Activated naive CD4-positive, alpha-beta T cell treated with anti-CD3 and anti-CD28 coated beads, Interleukin-2, amount 10 ng/mL, durations not matched to agents 7 days and 5 days (primary cell): ENCODE results near the gene CD59.

Experiments
- CTCF ChIA-PET: fragments of 350-600 bp; sonication (Branson Sonifier 250); formaldehyde crosslinking; loops from one replicate; lab custom pipeline; 2021; ENCODE audit warnings: antibody characterized with exemption; lab: Charles Lee
- DNase-seq: peaks from one replicate; pipeline ENCODE4 v3.0.0-alpha.2; 2020
- H3K27ac Mint-ChIP-seq: one replicate; pipeline ENCODE4 v1.8.0; 2021; ENCODE audit warnings: mild to moderate bottlenecking, moderate library complexity, mixed read lengths
- H3K27me3 Mint-ChIP-seq: one replicate; pipeline ENCODE4 v1.8.0; 2021; ENCODE audit warnings: mild to moderate bottlenecking, mixed read lengths
- H3K36me3 Mint-ChIP-seq: one replicate; pipeline ENCODE4 v1.8.0; 2021; ENCODE audit warnings: mixed read lengths
- H3K4me1 Mint-ChIP-seq: one replicate; pipeline ENCODE4 v1.8.0; 2021; ENCODE audit warnings: mixed read lengths
- H3K4me3 Mint-ChIP-seq: one replicate; pipeline ENCODE4 v1.8.0; 2021; ENCODE audit warnings: mild to moderate bottlenecking, moderate library complexity, mixed read lengths
- H3K9me3 Mint-ChIP-seq: one replicate; pipeline ENCODE4 v1.8.0; 2021; ENCODE audit warnings: mixed read lengths

Gene CD59

GRCh38 chr11:33769542-33769941 is 33.3 kb upstream of the CD59 start:
- CTCF ChIA-PET = no interaction called here
- peaks cover 16% of the 10 kb centered on the region for H3K4me1 Mint-ChIP-seq

GRCh38 chr11:33767624-33768023 is 31.4 kb upstream of the CD59 start:
- DNase-seq = no peak
- no peaks in the 10 kb centered on the region for H3K27me3 Mint-ChIP-seq
- peaks cover 47% of the 10 kb centered on the region for H3K36me3 Mint-ChIP-seq
- H3K4me3 Mint-ChIP-seq = no peak overlapping the region
- CTCF ChIA-PET = no interaction called here
- H3K9me3 Mint-ChIP-seq = no peaks in the 10 kb centered on the region
- H3K27ac Mint-ChIP-seq = no peak overlapping the region
- peaks cover 9% of the 10 kb centered on the region for H3K4me1 Mint-ChIP-seq

More at GRCh38 chr11:33769542-33769941, 33.3 kb upstream of the CD59 start:
- peaks cover 33% of the 10 kb centered on the region for H3K36me3 Mint-ChIP-seq
- no peak overlapping the region for H3K27ac Mint-ChIP-seq
- H3K4me3 Mint-ChIP-seq = no peak overlapping the region
- peaks cover 2% of the 10 kb centered on the region for H3K27me3 Mint-ChIP-seq
- H3K9me3 Mint-ChIP-seq = no peaks in the 10 kb centered on the region
- no peak for DNase-seq

GRCh38 chr11:33766085-33766484 is 29.9 kb upstream of the CD59 start:
- H3K27ac Mint-ChIP-seq = no peak overlapping the region
- peaks cover 51% of the 10 kb centered on the region for H3K36me3 Mint-ChIP-seq
- no peaks in the 10 kb centered on the region for H3K9me3 Mint-ChIP-seq
- no peak for DNase-seq
- CTCF ChIA-PET = no interaction called here
- no peaks in the 10 kb centered on the region for H3K4me1 Mint-ChIP-seq
- H3K27me3 Mint-ChIP-seq = no peaks in the 10 kb centered on the region
- H3K4me3 Mint-ChIP-seq = no peak overlapping the region

- DNase-seq = no peak
- Mint-ChIP-seq H3K36me3 (peaks cover 55% of the 10 kb centered on the region), H3K27me3 (no peaks in the 10 kb centered on the region), H3K4me3 (no peak overlapping the region), H3K4me1 (no peaks in the 10 kb centered on the region), H3K9me3 (no peaks in the 10 kb centered on the region), H3K27ac (no peak overlapping the region)
- CTCF ChIA-PET = interaction anchor here (0.7 kb wide), 1 partner anchor 19 kb away, joined by 5 read pairs; no protein-coding TSS in a partner anchor
These were observed 25.2 kb upstream of the CD59 start for GRCh38 chr11:33761471-33761870.

- no peak for DNase-seq
- H3K9me3 Mint-ChIP-seq = no peaks in the 10 kb centered on the region
- H3K27me3 Mint-ChIP-seq = no peaks in the 10 kb centered on the region
- H3K4me3 Mint-ChIP-seq = no peak overlapping the region
- no peak overlapping the region for H3K27ac Mint-ChIP-seq
- CTCF ChIA-PET = no interaction called here
- H3K4me1 Mint-ChIP-seq = no peaks in the 10 kb centered on the region
- peaks cover 30% of the 10 kb centered on the region for H3K36me3 Mint-ChIP-seq
These were observed 17.2 kb upstream of the CD59 start for GRCh38 chr11:33753304-33753967.

- peaks cover 37% of the 10 kb centered on the region for H3K36me3 Mint-ChIP-seq
- CTCF ChIA-PET = interaction anchor here (0.8 kb wide), 1 partner anchor 10 kb away, joined by 3 read pairs; no protein-coding TSS in a partner anchor
- no peak for DNase-seq
- H3K27ac Mint-ChIP-seq = no peak overlapping the region
- H3K9me3 Mint-ChIP-seq = no peaks in the 10 kb centered on the region
- H3K4me3 Mint-ChIP-seq = no peak overlapping the region
- no peaks in the 10 kb centered on the region for H3K27me3 Mint-ChIP-seq
- no peaks in the 10 kb centered on the region for H3K4me1 Mint-ChIP-seq
These were observed 15.7 kb upstream of the CD59 start for GRCh38 chr11:33751878-33752277.

GRCh38 chr11:33747979-33748378 is 11.8 kb upstream of the CD59 start:
- H3K9me3 Mint-ChIP-seq = no peaks in the 10 kb centered on the region
- DNase-seq = no peak
- CTCF ChIA-PET = interaction anchor here (0.8 kb wide), 1 partner anchor 31 kb away, joined by 4 read pairs; no protein-coding TSS in a partner anchor
- H3K36me3 Mint-ChIP-seq = peaks cover 28% of the 10 kb centered on the region
- H3K4me1 Mint-ChIP-seq = no peaks in the 10 kb centered on the region
- no peaks in the 10 kb centered on the region for H3K27me3 Mint-ChIP-seq
- no peak overlapping the region for H3K4me3 Mint-ChIP-seq
- H3K27ac Mint-ChIP-seq = no peak overlapping the region

- no peak overlapping the region for H3K27ac Mint-ChIP-seq
- no peaks in the 10 kb centered on the region for H3K4me1 Mint-ChIP-seq
- no peak for DNase-seq
- CTCF ChIA-PET = interaction anchor here (0.6 to 2.9 kb wide), 9 partner anchors 9 to 736 kb away, joined by 3 to 31 read pairs (median 4); no protein-coding TSS in a partner anchor
- H3K4me3 Mint-ChIP-seq = no peak overlapping the region
- H3K9me3 Mint-ChIP-seq = no peaks in the 10 kb centered on the region
- H3K36me3 Mint-ChIP-seq = peaks cover 29% of the 10 kb centered on the region
- peaks cover 3% of the 10 kb centered on the region for H3K27me3 Mint-ChIP-seq
These were observed 7.1 kb upstream of the CD59 start for GRCh38 chr11:33743291-33743690.

- Mint-ChIP-seq H3K4me1 (no peaks in the 10 kb centered on the region), H3K36me3 (peaks cover 23% of the 10 kb centered on the region), H3K27ac (no peak overlapping the region), H3K4me3 (no peak overlapping the region), H3K27me3 (peaks cover 6% of the 10 kb centered on the region), H3K9me3 (no peaks in the 10 kb centered on the region)
- CTCF ChIA-PET = interaction anchor here (0.5 to 2.9 kb wide), 22 partner anchors 8 to 576 kb away, joined by 3 to 31 read pairs (median 4); no protein-coding TSS in a partner anchor
- no peak for DNase-seq
These were observed 6.1 kb upstream of the CD59 start for GRCh38 chr11:33742249-33742851.

GRCh38 chr11:33741806-33742205 is 5.6 kb upstream of the CD59 start:
- Mint-ChIP-seq H3K4me3 (no peak overlapping the region), H3K27me3 (peaks cover 10% of the 10 kb centered on the region), H3K27ac (no peak overlapping the region)

GRCh38 chr11:33737362-33737821 is 1.2 kb upstream of the CD59 start:
- H3K9me3 Mint-ChIP-seq = no peaks in the 10 kb centered on the region
- no peak overlapping the region for H3K4me3 Mint-ChIP-seq
- H3K27me3 Mint-ChIP-seq = peaks cover 16% of the 10 kb centered on the region
- CTCF ChIA-PET = interaction anchor here (1.4 kb wide), 1 partner anchor 15 kb away, joined by 4 read pairs; no protein-coding TSS in a partner anchor
- H3K27ac Mint-ChIP-seq = no peak overlapping the region
- H3K4me1 Mint-ChIP-seq = peaks cover 28% of the 10 kb centered on the region
- no peak for DNase-seq
- H3K36me3 Mint-ChIP-seq = peaks cover 11% of the 10 kb centered on the region

More at GRCh38 chr11:33741806-33742205, 5.6 kb upstream of the CD59 start:
- CTCF ChIA-PET = interaction anchor here (0.8 to 2.9 kb wide), 15 partner anchors 10 to 575 kb away, joined by 3 to 31 read pairs (median 4); no protein-coding TSS in a partner anchor
- Mint-ChIP-seq H3K4me1 (peaks cover 2% of the 10 kb centered on the region), H3K9me3 (no peaks in the 10 kb centered on the region), H3K36me3 (peaks cover 20% of the 10 kb centered on the region)
- DNase-seq = no peak

GRCh38 chr11:33735271-33736147 is 714 bp downstream of the CD59 start:
- Mint-ChIP-seq H3K4me3 (peak overlapping the region; percentile 82), H3K27me3 (peaks cover 16% of the 10 kb centered on the region), H3K27ac (peak overlapping the region; percentile 81), H3K4me1 (peaks cover 30% of the 10 kb centered on the region), H3K9me3 (no peaks in the 10 kb centered on the region), H3K36me3 (peaks cover 7% of the 10 kb centered on the region)
- peak; percentile 67 for DNase-seq
- CTCF ChIA-PET = interaction anchor here (0.6 to 3.5 kb wide), 4 partner anchors 7 to 19 kb away, joined by 3 to 21 read pairs (median 4); no protein-coding TSS in a partner anchor

- H3K27ac Mint-ChIP-seq = peak overlapping the region; percentile 81
- peaks cover 30% of the 10 kb centered on the region for H3K4me1 Mint-ChIP-seq
- peaks cover 16% of the 10 kb centered on the region for H3K27me3 Mint-ChIP-seq
- CTCF ChIA-PET = interaction anchor here (1.0 to 3.5 kb wide), 2 partner anchors 8 to 18 kb away, joined by 3 to 21 read pairs; no protein-coding TSS in a partner anchor
- no peaks in the 10 kb centered on the region for H3K9me3 Mint-ChIP-seq
- no peak for DNase-seq
- H3K4me3 Mint-ChIP-seq = peak overlapping the region; percentile 82
- peaks cover 7% of the 10 kb centered on the region for H3K36me3 Mint-ChIP-seq
These were observed 1.6 kb downstream of the CD59 start for GRCh38 chr11:33734441-33735270.
